ENCODE results near the gene UNC45A.
"Not testable (repeated sequence)": the region's sequence is repeated elsewhere in the genome, so short reads cannot be mapped to it uniquely, and the experiment has no call there.

The UNC45A gene

GRCh38 chr15:90934949-90935751, at the start of gene UNC45A:
Gene UNC45A, plus strand, starts transcription at chr15:90935285. Its CDS starts 40 bp downstream, at chr15:90935325.
- DNase-seq (ENCODE audit: low spot score) = peak; percentile 95

GRCh38 chr15:90885432-90886290, 49.4 kb upstream of the UNC45A start:
- peak; percentile 85 for DNase-seq (ENCODE audit: low spot score)

GRCh38 chr15:90886291-90886614, 48.8 kb upstream of the UNC45A start:
- no peak for DNase-seq (ENCODE audit: low spot score)

- no peak for DNase-seq (ENCODE audit: low spot score)
Observed at GRCh38 chr15:90887037-90887481, 48.0 kb upstream of the UNC45A start.

GRCh38 chr15:90889313-90889730, 45.8 kb upstream of the UNC45A start:
- DNase-seq (ENCODE audit: low spot score) = no peak

- no peak for DNase-seq (ENCODE audit: low spot score)
Observed at GRCh38 chr15:90889736-90890456, 45.2 kb upstream of the UNC45A start.

- no peak for DNase-seq (ENCODE audit: low spot score)
Observed at GRCh38 chr15:90890839-90891238, 44.2 kb upstream of the UNC45A start.

GRCh38 chr15:90891346-90891949, 43.6 kb upstream of the UNC45A start:
- DNase-seq (ENCODE audit: low spot score) = no peak

- DNase-seq (ENCODE audit: low spot score) = no peak
Observed at GRCh38 chr15:90892023-90892422, 43.1 kb upstream of the UNC45A start.

- DNase-seq (ENCODE audit: low spot score) = no peak
Observed at GRCh38 chr15:90892498-90893174, 42.4 kb upstream of the UNC45A start.

GRCh38 chr15:90893175-90894090, 41.7 kb upstream of the UNC45A start:
- no peak for DNase-seq (ENCODE audit: low spot score)

GRCh38 chr15:90895571-90896117, 39.4 kb upstream of the UNC45A start:
- no peak for DNase-seq (ENCODE audit: low spot score)

- DNase-seq (ENCODE audit: low spot score) = not testable (repeated sequence)
Observed at GRCh38 chr15:90897131-90897655, 37.9 kb upstream of the UNC45A start.

- DNase-seq (ENCODE audit: low spot score) = no peak
Observed at GRCh38 chr15:90901175-90902039, 33.7 kb upstream of the UNC45A start.

GRCh38 chr15:90902040-90902839, 32.8 kb upstream of the UNC45A start:
- peak; percentile 78 for DNase-seq (ENCODE audit: low spot score)

GRCh38 chr15:90902840-90903732, 32.0 kb upstream of the UNC45A start, which contains the start of gene MAN2A2:
Gene MAN2A2, plus strand, starts transcription at chr15:90903302. Its CDS starts 906 bp downstream, at chr15:90904208.
- DNase-seq (ENCODE audit: low spot score) = peak; percentile 80

All from activated CD4-positive, alpha-beta T cell treated with anti-CD3 and anti-CD28 coated beads, Interleukin-2, Interleukin-4, amounts not matched to agents 100 ng/mL and 50 ng/mL, durations not matched to agents 16 hours and 8 hours (primary cell).